ENCODE measurements around the gene C13orf46.
"Not testable (repeated sequence)": the region's sequence is repeated elsewhere in the genome, so short reads cannot be mapped to it uniquely, and the experiment has no call there.

Gene C13orf46

GRCh38 chr13:113920606-113921286 lies 53.1 kb downstream of the C13orf46 start:
- no peak for DNase-seq

GRCh38 chr13:113919761-113920559 lies 53.9 kb downstream of the C13orf46 start:
- no peak for DNase-seq

- DNase-seq, result no peak
Measured at GRCh38 chr13:113918981-113919701, 54.7 kb downstream of the C13orf46 start.

- no peak for DNase-seq
Measured at GRCh38 chr13:113918580-113918979, 55.3 kb downstream of the C13orf46 start.

GRCh38 chr13:113917594-113918371 lies 56.1 kb downstream of the C13orf46 start:
- no peak for DNase-seq

- no peak for DNase-seq
Measured at GRCh38 chr13:113917096-113917495, 56.8 kb downstream of the C13orf46 start.

- no peak for DNase-seq
Measured at GRCh38 chr13:113916330-113916815, 57.5 kb downstream of the C13orf46 start.

- no peak for DNase-seq
Measured at GRCh38 chr13:113915786-113916329, 58.0 kb downstream of the C13orf46 start.

GRCh38 chr13:113915012-113915763 lies 58.7 kb downstream of the C13orf46 start:
- DNase-seq, result no peak

GRCh38 chr13:113914333-113915011 lies 59.4 kb downstream of the C13orf46 start:
- no peak for DNase-seq

GRCh38 chr13:113913838-113914237 lies 60.0 kb downstream of the C13orf46 start:
- DNase-seq, result not testable (repeated sequence)

- not testable (repeated sequence) for DNase-seq
Measured at GRCh38 chr13:113913408-113913807, 60.5 kb downstream of the C13orf46 start.

GRCh38 chr13:113912596-113912995 lies 61.3 kb downstream of the C13orf46 start:
- DNase-seq, result no peak

GRCh38 chr13:113907635-113908617 lies 66.0 kb downstream of the C13orf46 start:
- DNase-seq, result no peak

GRCh38 chr13:113906571-113906970 lies 67.3 kb downstream of the C13orf46 start:
- no peak for DNase-seq

- DNase-seq, result no peak
Measured at GRCh38 chr13:113905942-113906341, 67.9 kb downstream of the C13orf46 start.

- DNase-seq, result no peak
Measured at GRCh38 chr13:113905018-113905417, 68.9 kb downstream of the C13orf46 start.

GRCh38 chr13:113904411-113904810 lies 69.5 kb downstream of the C13orf46 start:
- peak in 1 of 2 donors; percentile 35 for DNase-seq

- no peak for DNase-seq
Measured at GRCh38 chr13:113903912-113904311, 70.0 kb downstream of the C13orf46 start.

All from CD4-positive, alpha-beta T cell treated with Interleukin-1 beta for 1 hour (primary cell).